GM23338 (cell line): Measurements from ENCODE around the gene BST2. TPM values are rescaled to one million over a fixed set of nuclear protein-coding genes. Genes with fewer than 3 reads are reported as not detected.
A peak's percentile ranks its signal among the peaks of the same experiment; 100 is the strongest.

Experiments used
- ATAC-seq: fragments of 200-7000 bp; cut with Tn5 transposase; 3 replicates; pipeline ENCODE4 v1.9.1; 2020
- DNase-seq: peaks from one replicate; pipeline ENCODE4 v3.0.0-alpha.2; 2015; ENCODE audit warnings: low spot score
- H2AFZ ChIP-seq: fragments of 200-600 bp; sonication (generic); 2 replicates; pipeline ENCODE4 v1.8.0; 2016; ENCODE audit warnings: antibody characterized with exemption, mild to moderate bottlenecking, moderate library complexity
- H3F3A ChIP-seq: fragments of 200-600 bp; sonication (generic); replicated peaks from 2 replicates; pipeline ENCODE4 v1.8.0; 2017; ENCODE audit warnings: antibody characterized with exemption, mixed run types, low read depth
- H3K27ac ChIP-seq: fragments of 200-600 bp; sonication (generic); 2 replicates; pipeline ENCODE4 v1.6.1; 2016; ENCODE audit warnings: low read depth
- H3K27me3 ChIP-seq: fragments of 200-600 bp; sonication (generic); 2 replicates; pipeline ENCODE4 v1.8.0; 2016; ENCODE audit warnings: mild to moderate bottlenecking, mixed run types, moderate library complexity; ENCODE audit not compliant: insufficient read depth
- H3K36me3 ChIP-seq: fragments of 200-600 bp; sonication (generic); 2 replicates; pipeline ENCODE4 v1.8.0; 2016; ENCODE audit warnings: mild to moderate bottlenecking; ENCODE audit not compliant: insufficient read depth
- H3K4me1 ChIP-seq: fragments of 200-600 bp; sonication (generic); 2 replicates; pipeline ENCODE4 v1.8.0; 2016; ENCODE audit warnings: mild to moderate bottlenecking, moderate library complexity; ENCODE audit not compliant: insufficient read depth
- H3K4me2 ChIP-seq: fragments of 200-600 bp; sonication (generic); 2 replicates; pipeline ENCODE4 v1.7.1; 2017; ENCODE audit warnings: mixed run types
- H3K4me3 ChIP-seq: fragments of 200-600 bp; sonication (generic); 2 replicates; pipeline ENCODE4 v1.6.1; 2016; ENCODE audit warnings: mixed run types
- H3K79me2 ChIP-seq: fragments of 200-600 bp; sonication (generic); replicated peaks from 2 replicates; pipeline ENCODE4 v1.8.0; 2017; ENCODE audit warnings: mild to moderate bottlenecking; ENCODE audit not compliant: insufficient read depth
- H3K9me2 ChIP-seq: fragments of 200-600 bp; sonication (generic); 2 replicates; pipeline ENCODE4 v1.8.0; 2017; ENCODE audit not compliant: insufficient read depth
- H4K20me1 ChIP-seq: fragments of 200-600 bp; sonication (generic); replicated peaks from 2 replicates; pipeline ENCODE4 v1.8.0; 2017; ENCODE audit warnings: mild to moderate bottlenecking; ENCODE audit not compliant: insufficient read depth
- H3K27ac Mint-ChIP-seq: 2 replicates; pipeline ENCODE4 v1.8.0; 2020; ENCODE audit warnings: inconsistent platforms, mild to moderate bottlenecking, moderate library complexity, mixed read lengths
- H3K27me3 Mint-ChIP-seq: 3 replicates; pipeline ENCODE4 v1.8.0; 2022; ENCODE audit warnings: low read depth, mild to moderate bottlenecking, moderate library complexity, mixed read lengths, inconsistent platforms; ENCODE audit not compliant: insufficient read depth, poor library complexity
- H3K36me3 Mint-ChIP-seq: 3 replicates; pipeline ENCODE4 v1.8.0; 2021; ENCODE audit warnings: low read depth, mild to moderate bottlenecking, inconsistent platforms, moderate library complexity, mixed read lengths
- H3K4me1 Mint-ChIP-seq: 3 replicates; pipeline ENCODE4 v1.8.0; 2020; ENCODE audit warnings: mild to moderate bottlenecking, inconsistent platforms, mixed read lengths
- H3K4me3 Mint-ChIP-seq: 3 replicates; pipeline ENCODE4 v1.8.0; 2021; ENCODE audit warnings: moderate library complexity, mild to moderate bottlenecking, inconsistent platforms, mixed read lengths
- H3K9me3 Mint-ChIP-seq: 3 replicates; pipeline ENCODE4 v1.8.0; 2020; ENCODE audit warnings: moderate library complexity, mild to moderate bottlenecking, inconsistent platforms, mixed read lengths
- CREB1 ChIP-seq: fragments of 250-450 bp; sonication (Bioruptor Pico); IDR thresholded peaks from 2 replicates; pipeline ENCODE4 v1.5.0; 2020; ENCODE audit warnings: low read depth, mild to moderate bottlenecking, moderate library complexity
- CTCF ChIP-seq, 2 experiments: fragments of 200-600 bp in 1 of 2; sonication (generic) in 1 of 2; conservative IDR thresholded peaks; 2 replicates each; pipeline versions ENCODE4 v1.5.1 to v1.6.1; 2016 to 2017; ENCODE audit warnings: antibody characterized with exemption in 2 of 2, low read depth in 2 of 2, mild to moderate bottlenecking in 2 of 2, moderate library complexity in 1 of 2
- ETS1 ChIP-seq: IDR thresholded peaks from 2 replicates; pipeline ENCODE4 v1.6.1; 2016; ENCODE audit warnings: antibody characterized with exemption
- EZH2phosphoT487 ChIP-seq: fragments of 200-600 bp; sonication (generic); IDR thresholded peaks from one replicate; pipeline ENCODE4 v1.8.1; 2018; ENCODE audit warnings: antibody characterized with exemption; ENCODE audit not compliant: unreplicated experiment
- JUNB ChIP-seq: IDR thresholded peaks from one replicate; pipeline ENCODE4 v1.6.1; 2016; ENCODE audit warnings: antibody characterized with exemption; ENCODE audit not compliant: unreplicated experiment
- NANOG ChIP-seq: IDR thresholded peaks from 2 replicates; pipeline ENCODE4 v1.6.1; 2016; ENCODE audit warnings: antibody characterized with exemption, borderline replicate concordance
- POLR2AphosphoS5 ChIP-seq: IDR thresholded peaks from 2 replicates; pipeline ENCODE4 v1.6.1; 2016; ENCODE audit warnings: antibody characterized with exemption, low read depth
- REST ChIP-seq: IDR thresholded peaks from one replicate; pipeline ENCODE4 v1.6.1; 2018; ENCODE audit warnings: antibody characterized with exemption; ENCODE audit not compliant: unreplicated experiment
- STAT1 ChIP-seq: IDR thresholded peaks from one replicate; pipeline ENCODE4 v1.6.1; 2016; ENCODE audit warnings: antibody characterized with exemption; ENCODE audit not compliant: unreplicated experiment
- ZNF331 ChIP-seq: fragments of 250-450 bp; sonication (Bioruptor Pico); IDR thresholded peaks from 2 replicates; pipeline ENCODE4 v1.5.0; 2020; ENCODE audit warnings: low read depth, mild to moderate bottlenecking, moderate library complexity
- ZNF462 ChIP-seq: fragments of 250-450 bp; sonication (Bioruptor Pico); IDR thresholded peaks from 2 replicates; pipeline ENCODE4 v1.5.0; 2020; ENCODE audit warnings: mild to moderate bottlenecking, moderate library complexity
- polyA plus RNA-seq: library from polyadenylated mRNA; unstranded; fragments of >200 nt; fragmentation: Nextera tagmentation; extraction: Ambion mirVana; gene quantifications from 2 replicates; pipeline ENCODE4 v1.2.1, GENCODE V29; 2016
- total RNA-seq: library from RNA; depleted of rRNA; stranded (reverse); fragments of >200 nt; shearing (Covaris generic); gene quantifications from 2 replicates; pipeline ENCODE4 v1.2.3, GENCODE V29; 2014

The BST2 gene
- total and polyA plus RNA-seq, 2 experiments from 2014 or later: 24.9 to 33.9 TPM

GRCh38 chr19:17378271-17378670, 27.2 kb downstream of the BST2 start:
- H3K4me3 Mint-ChIP-seq: no peak overlapping the region

More at GRCh38 chr19:17378271-17378670, 27.2 kb downstream of the BST2 start:
- no peaks in the 10 kb centered on the region for H4K20me1 ChIP-seq
- H3K79me2 ChIP-seq: no peaks in the 10 kb centered on the region
- no peak for DNase-seq
- TF ChIP-seq ZNF331 (CRISPR knock-in tag): no peak
- no peak for TF ChIP-seq JUNB
- no peak for TF ChIP-seq CTCF (conservative IDR thresholded peaks at IDR 0.05; ENCODE audit: low read depth in 2 of 2)
- no peak for TF ChIP-seq EZH2phosphoT487
- TF ChIP-seq ZNF462 (CRISPR knock-in tag): no peak
- TF ChIP-seq CREB1 (CRISPR knock-in tag): no peak
- TF ChIP-seq POLR2AphosphoS5: no peak
- no peak for TF ChIP-seq REST
- no peak for TF ChIP-seq STAT1
- no peak for TF ChIP-seq ETS1
- no peak for TF ChIP-seq NANOG
- 0 out of 2 replicates have a peak, but pooled peaks cover 6% of the 10 kb centered on the region for H3F3A ChIP-seq
- no peak overlapping the region; the same call in 1 of the 2 replicates for H3K27ac Mint-ChIP-seq
- peaks cover 12% of the 10 kb centered on the region for H3K4me1 Mint-ChIP-seq
- H3K9me2 ChIP-seq: no peaks in the 10 kb centered on the region
- peaks cover 7% of the 10 kb centered on the region; the same call in 2 of the 3 replicates for H3K36me3 Mint-ChIP-seq
- ATAC-seq: no peak
- peaks cover 10% of the 10 kb centered on the region for H3K9me3 Mint-ChIP-seq
- peaks cover 6% of the 10 kb centered on the region; the same call in 1 of the 2 replicates for H3K4me1 ChIP-seq
- H3K4me2 ChIP-seq: no peak overlapping the region
- H3K27me3 Mint-ChIP-seq: peaks cover 19% of the 10 kb centered on the region
- peak overlapping the region; percentile 52; the same call in 1 of the 2 replicates for H2AFZ ChIP-seq
- no peaks in the 10 kb centered on the region for H3K36me3 ChIP-seq
- no peak overlapping the region for H3K27ac ChIP-seq
- H3K27me3 ChIP-seq: no peaks in the 10 kb centered on the region
- no peak overlapping the region for H3K4me3 ChIP-seq
